Epithelial cell of proximal tubule (primary cell): ENCODE measurements around the gene LURAP1L. TPM values are rescaled to one million over a fixed set of nuclear protein-coding genes. Genes with fewer than 3 reads are reported as not detected.

Experiments
- DNase-seq: peaks from one replicate; pipeline ENCODE4 v3.0.0-alpha.2; 2011; ENCODE audit warnings: low read depth
- H3K4me3 ChIP-seq: 2 replicates; pipeline ENCODE4 v1.5.1; 2011; ENCODE audit warnings: low read depth, mild to moderate bottlenecking, low read length
- CTCF ChIP-seq: conservative IDR thresholded peaks from 2 replicates; pipeline ENCODE4 v1.5.1; 2012; ENCODE audit warnings: low read depth, mild to moderate bottlenecking, low read length
- total RNA-seq: library from RNA; depleted of rRNA; stranded (reverse); fragments of >200 nt; gene quantifications from 2 replicates; pipeline ENCODE4 v1.2.3, GENCODE V29; 2015

The LURAP1L gene
- total RNA-seq, 1 donor from 2014 or later: 11.8 TPM

GRCh38 chr9:12809720-12810119, 34.9 kb downstream of the LURAP1L start:
- TF ChIP-seq CTCF: no peak
- no peak for DNase-seq

GRCh38 chr9:12811935-12812334, 37.1 kb downstream of the LURAP1L start:
- DNase-seq: no peak
- no peak overlapping the region for H3K4me3 ChIP-seq
- TF ChIP-seq CTCF: no peak

More at GRCh38 chr9:12809720-12810119, 34.9 kb downstream of the LURAP1L start:
- H3K4me3 ChIP-seq: no peak overlapping the region

- DNase-seq: no peak
- TF ChIP-seq CTCF: no peak
- no peak overlapping the region for H3K4me3 ChIP-seq
Measured at GRCh38 chr9:12812710-12813109, 37.9 kb downstream of the LURAP1L start.

GRCh38 chr9:12813533-12813932, 38.7 kb downstream of the LURAP1L start:
- TF ChIP-seq CTCF: no peak
- H3K4me3 ChIP-seq: peak overlapping the region; percentile 23
- DNase-seq: no peak

GRCh38 chr9:12813960-12814876, 39.4 kb downstream of the LURAP1L start:
- DNase-seq: peak; percentile 100
- TF ChIP-seq CTCF: peak; percentile 44
- peak overlapping the region; percentile 23 for H3K4me3 ChIP-seq

GRCh38 chr9:12814877-12815237, 40.0 kb downstream of the LURAP1L start:
- H3K4me3 ChIP-seq: no peak overlapping the region
- TF ChIP-seq CTCF: no peak
- no peak for DNase-seq

- TF ChIP-seq CTCF: no peak
- H3K4me3 ChIP-seq: no peak overlapping the region
- DNase-seq: no peak
Measured at GRCh38 chr9:12815888-12816287, 41.1 kb downstream of the LURAP1L start.
